Measurements from ENCODE around the gene MVK.

Gene MVK

DNA sequence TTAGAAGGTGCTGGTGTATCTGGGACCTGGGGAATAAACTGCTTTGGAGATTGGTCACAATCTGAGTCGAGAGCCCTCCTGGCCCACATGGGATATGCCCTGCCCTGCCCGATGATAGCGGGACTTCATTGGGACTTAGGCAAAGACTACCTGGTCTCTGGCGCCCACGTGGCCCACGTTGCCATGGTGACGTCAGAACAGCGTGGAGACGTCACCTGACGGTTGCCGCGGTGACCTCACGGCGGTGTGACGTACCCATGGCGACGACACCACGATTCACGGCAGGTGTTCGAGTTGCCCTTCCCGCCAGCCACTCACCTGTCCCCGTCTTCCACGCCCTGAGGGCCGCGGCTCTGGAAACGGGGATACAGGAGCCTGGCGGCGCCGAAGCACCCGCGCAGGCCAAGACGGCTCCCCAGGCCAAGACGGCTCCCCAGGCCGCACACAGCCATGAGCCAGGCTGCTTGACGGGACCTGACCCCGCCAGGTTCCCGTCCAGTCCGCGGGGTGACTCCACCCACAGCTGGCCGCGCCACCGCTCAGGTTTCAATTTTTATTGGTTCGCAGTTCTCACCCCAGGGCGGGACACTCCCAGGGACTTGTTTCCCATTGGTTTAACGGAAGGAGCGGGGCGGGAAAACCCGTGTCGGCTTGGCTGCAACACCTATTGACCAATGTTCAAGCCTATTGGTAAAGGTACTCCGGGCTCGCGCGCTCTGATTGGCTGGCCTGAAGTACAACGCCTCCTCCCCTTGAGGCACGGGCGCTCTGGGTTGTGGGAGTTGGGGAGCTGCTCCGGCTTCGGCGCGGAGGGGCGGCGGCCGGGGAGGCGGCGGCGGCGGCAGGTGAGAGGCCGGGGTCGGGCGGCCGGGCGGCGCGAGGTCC lies at the start of gene MVK, which contains the start of gene MMAB:
MVK (plus strand) TSS at position 766 of the 885 bp plus-strand sequence. CDS start 1,029 bp downstream, outside the sequence.
MMAB (minus strand) TSS at position 476 of the 885 bp plus-strand sequence; CDS start at position 452, 24 bp downstream.
- peak within 1 kb of the TSS; percentile 82 for H3K27ac ChIP-seq
- TF ChIP-seq, protein P1, sequence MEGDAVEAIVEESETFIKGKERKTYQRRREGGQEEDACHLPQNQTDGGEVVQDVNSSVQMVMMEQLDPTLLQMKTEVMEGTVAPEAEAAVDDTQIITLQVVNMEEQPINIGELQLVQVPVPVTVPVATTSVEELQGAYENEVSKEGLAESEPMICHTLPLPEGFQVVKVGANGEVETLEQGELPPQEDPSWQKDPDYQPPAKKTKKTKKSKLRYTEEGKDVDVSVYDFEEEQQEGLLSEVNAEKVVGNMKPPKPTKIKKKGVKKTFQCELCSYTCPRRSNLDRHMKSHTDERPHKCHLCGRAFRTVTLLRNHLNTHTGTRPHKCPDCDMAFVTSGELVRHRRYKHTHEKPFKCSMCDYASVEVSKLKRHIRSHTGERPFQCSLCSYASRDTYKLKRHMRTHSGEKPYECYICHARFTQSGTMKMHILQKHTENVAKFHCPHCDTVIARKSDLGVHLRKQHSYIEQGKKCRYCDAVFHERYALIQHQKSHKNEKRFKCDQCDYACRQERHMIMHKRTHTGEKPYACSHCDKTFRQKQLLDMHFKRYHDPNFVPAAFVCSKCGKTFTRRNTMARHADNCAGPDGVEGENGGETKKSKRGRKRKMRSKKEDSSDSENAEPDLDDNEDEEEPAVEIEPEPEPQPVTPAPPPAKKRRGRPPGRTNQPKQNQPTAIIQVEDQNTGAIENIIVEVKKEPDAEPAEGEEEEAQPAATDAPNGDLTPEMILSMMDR (IDR thresholded peaks at IDR 0.05), result no peak
- no peaks in the 10 kb centered on the region for H3K9me3 ChIP-seq (ENCODE audit: control insufficient read depth, low read length)
- peak within 1 kb of the TSS; percentile 92 for H2AFZ ChIP-seq
- peaks cover 5% of the 10 kb centered on the region for H3K4me1 ChIP-seq
- H3K4me2 ChIP-seq (ENCODE audit: low read length), result peak within 1 kb of the TSS; percentile 91
- no peaks in the 10 kb centered on the region for H3K27me3 ChIP-seq (ENCODE audit: control insufficient read depth, insufficient read depth, low read length)
- H3K9ac ChIP-seq, result peak within 1 kb of the TSS; percentile 24
- H3K36me3 ChIP-seq (ENCODE audit: control insufficient read depth, insufficient read depth, low read length), result no peaks in the 10 kb centered on the region
- H3K4me3 ChIP-seq (ENCODE audit: low read depth, low read length), result peak within 1 kb of the TSS; percentile 80
- peaks cover 2% of the 10 kb centered on the region for H3K79me2 ChIP-seq

DNA sequence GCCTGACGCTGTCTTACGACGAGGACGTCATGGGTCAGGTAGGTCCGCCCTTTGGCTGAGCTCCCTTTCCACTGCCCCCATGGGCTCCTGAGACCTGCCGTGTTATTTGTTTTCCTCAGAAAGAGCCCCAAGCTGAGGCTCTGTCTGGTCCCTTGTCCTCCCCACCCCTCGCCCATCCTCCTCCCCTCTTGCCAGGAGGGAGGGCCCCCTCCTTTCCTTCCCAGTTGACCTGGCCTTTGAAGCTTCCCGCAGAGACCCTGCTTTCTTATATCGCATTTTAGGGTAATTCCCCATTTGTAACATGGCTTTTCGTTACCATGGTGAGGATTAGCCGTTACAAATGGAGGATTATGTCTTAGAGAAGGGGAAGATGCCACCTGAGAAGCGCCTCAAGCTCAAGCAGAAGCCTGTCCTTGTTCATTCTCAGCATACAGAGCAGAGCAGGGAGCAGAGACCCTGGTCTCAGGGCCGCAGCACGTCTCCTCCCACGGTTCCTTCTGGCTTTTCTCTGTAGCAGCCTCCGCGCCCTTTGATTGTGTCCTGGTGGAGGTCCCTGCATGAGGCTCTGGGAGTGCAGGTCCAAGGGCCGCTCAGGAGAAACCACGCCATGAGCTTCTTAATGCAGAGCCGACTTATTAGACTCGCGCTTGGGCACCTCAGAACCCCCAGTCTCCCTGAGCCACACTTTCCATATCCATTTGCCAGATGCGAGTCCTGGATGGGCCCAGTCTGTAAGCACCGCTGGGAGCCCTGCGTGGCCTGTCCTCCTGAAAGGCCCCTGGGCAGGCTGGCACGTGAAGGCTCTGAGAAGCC lies 48.9 kb upstream of the MVK start:
- Histone ChIP-seq H3K27ac (no peak overlapping the region), H3K9ac (no peak overlapping the region), H3K9me3 (ENCODE audit: control insufficient read depth, low read length) (no peaks in the 10 kb centered on the region), H3K4me1 (no peaks in the 10 kb centered on the region), H3K27me3 (ENCODE audit: control insufficient read depth, insufficient read depth, low read length) (no peaks in the 10 kb centered on the region), H3K79me2 (no peaks in the 10 kb centered on the region), H2AFZ (no peak overlapping the region), H3K4me2 (ENCODE audit: low read length) (no peak overlapping the region), H3K36me3 (ENCODE audit: control insufficient read depth, insufficient read depth, low read length) (no peaks in the 10 kb centered on the region), H3K4me3 (ENCODE audit: low read depth, low read length) (no peak overlapping the region)
- TF ChIP-seq, protein P1 (IDR thresholded peaks at IDR 0.05), result no peak

DNA sequence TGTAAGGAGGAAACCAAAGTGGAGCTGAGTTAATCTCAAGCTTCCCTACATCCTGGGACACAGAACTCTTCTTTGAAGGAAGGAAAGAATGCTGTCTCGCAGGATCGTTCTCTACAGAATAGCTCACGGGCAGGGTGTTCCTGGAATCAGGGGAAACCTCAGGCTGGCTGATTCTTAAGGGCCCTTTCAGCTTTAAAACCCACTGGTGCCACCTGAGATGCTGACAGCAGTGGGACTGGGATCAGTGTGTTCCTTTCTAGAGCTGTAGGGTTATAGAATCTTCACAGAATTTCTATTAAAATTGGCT lies 48.4 kb upstream of the MVK start:
- Histone ChIP-seq H3K27me3 (ENCODE audit: control insufficient read depth, insufficient read depth, low read length) (no peaks in the 10 kb centered on the region), H3K36me3 (ENCODE audit: control insufficient read depth, insufficient read depth, low read length) (no peaks in the 10 kb centered on the region)
- TF ChIP-seq, protein P1 (IDR thresholded peaks at IDR 0.05), result no peak

DNA sequence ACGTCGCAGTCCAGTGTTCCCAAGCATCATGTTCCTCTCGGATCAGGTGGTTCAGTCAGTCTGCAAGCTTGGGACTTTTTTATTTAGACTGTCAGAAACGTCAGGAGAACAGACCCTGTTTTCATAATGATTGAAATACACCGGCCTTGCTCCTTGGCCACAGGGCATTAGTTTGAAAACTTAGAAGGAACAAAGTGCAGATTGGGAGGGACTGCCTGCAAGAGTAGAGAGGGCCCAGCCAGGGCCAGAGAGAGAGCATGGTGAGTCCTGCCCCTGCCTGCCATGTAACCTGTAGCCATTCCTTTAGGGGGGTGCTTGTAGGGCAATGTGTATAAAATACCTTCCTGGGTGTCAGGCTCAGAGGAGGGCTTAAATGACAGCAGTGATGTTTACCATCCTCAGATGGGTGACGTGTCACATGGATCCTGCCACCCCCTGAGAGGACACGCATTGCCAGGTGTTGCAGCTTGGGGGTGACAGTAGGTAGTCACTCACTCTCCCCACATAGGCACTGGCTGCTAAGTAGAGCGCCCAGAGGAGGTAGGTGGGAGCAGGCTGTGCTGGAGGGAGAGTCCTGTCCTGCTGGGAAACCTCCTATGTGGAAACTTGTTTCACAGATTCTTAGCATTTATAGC lies 46.0 kb upstream of the MVK start:
- H2AFZ ChIP-seq, result no peak overlapping the region
- H3K79me2 ChIP-seq, result no peaks in the 10 kb centered on the region
- H3K27me3 ChIP-seq (ENCODE audit: control insufficient read depth, insufficient read depth, low read length), result no peaks in the 10 kb centered on the region
- H3K9me3 ChIP-seq (ENCODE audit: control insufficient read depth, low read length), result no peaks in the 10 kb centered on the region
- no peak overlapping the region for H3K9ac ChIP-seq
- H3K36me3 ChIP-seq (ENCODE audit: control insufficient read depth, insufficient read depth, low read length), result no peaks in the 10 kb centered on the region
- TF ChIP-seq, protein P1 (IDR thresholded peaks at IDR 0.05), result no peak
- no peak overlapping the region for H3K4me3 ChIP-seq (ENCODE audit: low read depth, low read length)
- H3K4me2 ChIP-seq (ENCODE audit: low read length), result no peak overlapping the region
- H3K4me1 ChIP-seq, result no peaks in the 10 kb centered on the region
- no peak overlapping the region for H3K27ac ChIP-seq

More for the DNA sequence above, 48.4 kb upstream of the MVK start:
- no peak overlapping the region for H3K27ac ChIP-seq
- H3K9ac ChIP-seq, result no peak overlapping the region
- H3K79me2 ChIP-seq, result no peaks in the 10 kb centered on the region
- H3K4me2 ChIP-seq (ENCODE audit: low read length), result no peak overlapping the region
- no peaks in the 10 kb centered on the region for H3K9me3 ChIP-seq (ENCODE audit: control insufficient read depth, low read length)
- no peaks in the 10 kb centered on the region for H3K4me1 ChIP-seq
- no peak overlapping the region for H2AFZ ChIP-seq
- H3K4me3 ChIP-seq (ENCODE audit: low read depth, low read length), result no peak overlapping the region

All from parathyroid adenoma (tissue), 2 donors.